WTC11 (cell line): ENCODE results near the gene DNAJC15. TPM values are rescaled to one million over a fixed set of nuclear protein-coding genes. Genes with fewer than 3 reads are reported as not detected.

Source experiments
- ATAC-seq: fragments of 200-7000 bp; cut with Tn5 transposase; 2 replicates; pipeline ENCODE4 v1.10.0; 2021; ENCODE audit warnings: mild to moderate bottlenecking, moderate library complexity
- CTCF ChIA-PET: fragments of 300-600 bp; sonication (Branson Sonifier 250); formaldehyde crosslinking; loops from one replicate; lab custom pipeline; 2021; ENCODE audit warnings: antibody characterized with exemption; lab: Charles Lee
- POLR2A ChIA-PET: fragments of 350-600 bp; sonication (Branson Sonifier 250); formaldehyde crosslinking; loops from one replicate; lab custom pipeline; 2021; ENCODE audit warnings: antibody characterized with exemption; lab: Charles Lee
- DNase-seq: peaks from one replicate; pipeline ENCODE4 v3.0.0; 2021; ENCODE audit warnings: low spot score
- H3K27ac Mint-ChIP-seq: 2 replicates; pipeline ENCODE4 v1.8.0; 2021; ENCODE audit warnings: mixed read lengths
- H3K27me3 Mint-ChIP-seq: 2 replicates; pipeline ENCODE4 v1.8.0; 2021; ENCODE audit warnings: low read depth, mild to moderate bottlenecking, moderate library complexity, mixed read lengths
- H3K36me3 Mint-ChIP-seq: 2 replicates; pipeline ENCODE4 v1.8.0; 2021; ENCODE audit warnings: mixed read lengths
- H3K4me1 Mint-ChIP-seq: 2 replicates; pipeline ENCODE4 v1.8.0; 2022; ENCODE audit warnings: mixed read lengths
- H3K4me3 Mint-ChIP-seq: 2 replicates; pipeline ENCODE4 v1.8.0; 2021; ENCODE audit warnings: mild to moderate bottlenecking, moderate library complexity, mixed read lengths
- H3K9me3 Mint-ChIP-seq: 2 replicates; pipeline ENCODE4 v1.8.0; 2021; ENCODE audit warnings: mixed read lengths
- ATF3 ChIP-seq: sonication (generic); formaldehyde crosslinking; conservative IDR thresholded peaks from 2 replicates; pipeline ENCODE4 v1.8.1; 2022; ENCODE audit warnings: mild to moderate bottlenecking, missing genetic modification reagents
- CBFB ChIP-seq: sonication (generic); formaldehyde crosslinking; IDR thresholded peaks from 2 replicates; pipeline ENCODE4 v1.8.1; 2022; ENCODE audit warnings: mild to moderate bottlenecking, low read depth, missing genetic modification reagents
- E2F5 ChIP-seq: sonication (generic); formaldehyde crosslinking; IDR thresholded peaks from 2 replicates; pipeline ENCODE4 v1.8.1; 2022; ENCODE audit warnings: mild to moderate bottlenecking, moderate library complexity, missing genetic modification reagents
- ESRRA ChIP-seq: sonication (generic); formaldehyde crosslinking; IDR thresholded peaks from 2 replicates; pipeline ENCODE4 v1.8.1; 2022; ENCODE audit warnings: mild to moderate bottlenecking, missing genetic modification reagents, borderline replicate concordance
- FOXP1 ChIP-seq: sonication (generic); formaldehyde crosslinking; IDR thresholded peaks from 2 replicates; pipeline ENCODE4 v1.8.0; 2022; ENCODE audit warnings: missing genetic modification reagents, mild to moderate bottlenecking, moderate library complexity, borderline replicate concordance
- FOXP4 ChIP-seq: sonication (generic); formaldehyde crosslinking; IDR thresholded peaks from 2 replicates; pipeline ENCODE4 v1.8.0; 2022; ENCODE audit warnings: mild to moderate bottlenecking, missing genetic modification reagents
- HMGXB4 ChIP-seq: sonication (generic); formaldehyde crosslinking; IDR thresholded peaks from 2 replicates; pipeline ENCODE4 v1.8.1; 2023; ENCODE audit warnings: mild to moderate bottlenecking, moderate library complexity, missing genetic modification reagents
- IRF2 ChIP-seq: sonication (generic); formaldehyde crosslinking; IDR thresholded peaks from 2 replicates; pipeline ENCODE4 v1.8.0; 2022; ENCODE audit warnings: low read depth, missing genetic modification reagents, borderline replicate concordance
- MAX ChIP-seq: sonication (generic); formaldehyde crosslinking; IDR thresholded peaks from 2 replicates; pipeline ENCODE4 v1.8.0; 2022; ENCODE audit warnings: mild to moderate bottlenecking, missing genetic modification reagents
- MYBL2 ChIP-seq: sonication (generic); formaldehyde crosslinking; IDR thresholded peaks from 2 replicates; pipeline ENCODE4 v1.8.1; 2023; ENCODE audit warnings: mild to moderate bottlenecking, moderate library complexity, missing genetic modification reagents
- NFYB ChIP-seq: sonication (generic); formaldehyde crosslinking; conservative IDR thresholded peaks from 2 replicates; pipeline ENCODE4 v1.8.0; 2022; ENCODE audit warnings: low read depth, missing genetic modification reagents
- PREB ChIP-seq: sonication (generic); formaldehyde crosslinking; IDR thresholded peaks from 2 replicates; pipeline ENCODE4 v1.8.1; 2022; ENCODE audit warnings: mild to moderate bottlenecking, missing genetic modification reagents, moderate library complexity, borderline replicate concordance
- RELA ChIP-seq: sonication (generic); formaldehyde crosslinking; IDR thresholded peaks from 2 replicates; pipeline ENCODE4 v1.8.1; 2022; ENCODE audit warnings: missing genetic modification reagents, mild to moderate bottlenecking, borderline replicate concordance
- TEAD4 ChIP-seq: sonication (generic); formaldehyde crosslinking; IDR thresholded peaks from 2 replicates; pipeline ENCODE4 v1.8.0; 2022; ENCODE audit warnings: mild to moderate bottlenecking, missing genetic modification reagents
- USF2 ChIP-seq: sonication (generic); formaldehyde crosslinking; IDR thresholded peaks from 2 replicates; pipeline ENCODE4 v1.8.1; 2023; ENCODE audit warnings: mild to moderate bottlenecking, missing genetic modification reagents, moderate library complexity
- ZBTB21 ChIP-seq: sonication (generic); formaldehyde crosslinking; IDR thresholded peaks from 2 replicates; pipeline ENCODE4 v1.8.1; 2023; ENCODE audit warnings: mild to moderate bottlenecking, missing genetic modification reagents, borderline replicate concordance
- ZMAT4 ChIP-seq: fragments of 250-450 bp; sonication (Bioruptor Pico); IDR thresholded peaks from 2 replicates; pipeline ENCODE4 v1.9.0; 2021; ENCODE audit warnings: mild to moderate bottlenecking
- ZNF219 ChIP-seq: sonication (generic); formaldehyde crosslinking; IDR thresholded peaks from 2 replicates; pipeline ENCODE4 v1.8.0; 2023; ENCODE audit warnings: missing genetic modification reagents, mild to moderate bottlenecking, borderline replicate concordance
- ZNF232 ChIP-seq: sonication (generic); formaldehyde crosslinking; IDR thresholded peaks from 2 replicates; pipeline ENCODE4 v1.8.0; 2022; ENCODE audit warnings: mild to moderate bottlenecking, missing genetic modification reagents
- ZNF263 ChIP-seq: sonication (generic); formaldehyde crosslinking; IDR thresholded peaks from 2 replicates; pipeline ENCODE4 v1.8.1; 2022; ENCODE audit warnings: low read depth, mild to moderate bottlenecking, moderate library complexity, missing genetic modification reagents
- ZNF317 ChIP-seq: sonication (generic); formaldehyde crosslinking; IDR thresholded peaks from 2 replicates; pipeline ENCODE4 v1.8.1; 2023; ENCODE audit warnings: low read depth, mild to moderate bottlenecking, moderate library complexity, missing genetic modification reagents, borderline replicate concordance
- ZNF416 ChIP-seq: fragments of 250-450 bp; sonication (Bioruptor Pico); IDR thresholded peaks from 2 replicates; pipeline ENCODE4 v1.9.0; 2021; ENCODE audit warnings: mild to moderate bottlenecking, inconsistent platforms
- ZNF423 ChIP-seq: fragments of 250-450 bp; sonication (Bioruptor Pico); IDR thresholded peaks from 2 replicates; pipeline ENCODE4 v2.1.2; 2022; ENCODE audit warnings: mild to moderate bottlenecking, moderate library complexity
- ZNF671 ChIP-seq: fragments of 250-450 bp; sonication (Bioruptor Pico); IDR thresholded peaks from 2 replicates; pipeline ENCODE4 v1.8.0; 2021; ENCODE audit warnings: mild to moderate bottlenecking
- total RNA-seq: library from RNA; stranded (reverse); gene quantifications from 3 replicates; pipeline ENCODE4 v1.2.3, GENCODE V29; 2021

Gene DNAJC15
- total RNA-seq, 1 experiment from 2014 or later: 12.2 TPM

GRCh38 chr13:43088093-43088511 is 64.7 kb downstream of the DNAJC15 start:
- ChIA-PET POLR2A (no interaction called here), CTCF (interaction anchor here (1.3 kb wide), 1 partner anchor 118 kb away, joined by 4 read pairs; no protein-coding TSS in a partner anchor)
- TF ChIP-seq IRF2 (CRISPR knock-in tag) (no peak), MYBL2 (no peak), ZNF423 (no peak), FOXP1 (CRISPR knock-in tag) (no peak), ZNF263 (CRISPR knock-in tag) (no peak), TEAD4 (CRISPR knock-in tag) (no peak), PREB (CRISPR knock-in tag) (no peak), NFYB (no peak), ESRRA (CRISPR knock-in tag) (no peak), ZNF232 (CRISPR knock-in tag) (no peak), E2F5 (CRISPR knock-in tag) (no peak), CBFB (no peak)
- Mint-ChIP-seq H3K27me3 (no peaks in the 10 kb centered on the region), H3K9me3 (peaks cover 13% of the 10 kb centered on the region), H3K27ac (no peak overlapping the region), H3K4me3 (no peak overlapping the region), H3K4me1 (peaks cover 10% of the 10 kb centered on the region; the same call in 1 of the 2 replicates), H3K36me3 (peaks cover 19% of the 10 kb centered on the region)
- ATAC-seq (no peak), DNase-seq (no peak)

GRCh38 chr13:43089912-43090498 is 66.6 kb downstream of the DNAJC15 start:
- Mint-ChIP-seq H3K36me3 (peaks cover 19% of the 10 kb centered on the region), H3K4me3 (no peak overlapping the region), H3K27me3 (no peaks in the 10 kb centered on the region)

GRCh38 chr13:43094901-43095300 is 71.5 kb downstream of the DNAJC15 start:
- no peak overlapping the region for H3K4me3 Mint-ChIP-seq
- ChIA-PET POLR2A (no interaction called here), CTCF (no interaction called here)
- H3K27me3 Mint-ChIP-seq: no peaks in the 10 kb centered on the region
- peaks cover under 1% of the 10 kb centered on the region; the same call in 1 of the 2 replicates for H3K9me3 Mint-ChIP-seq
- no peak overlapping the region for H3K27ac Mint-ChIP-seq
- DNase-seq (no peak), ATAC-seq (no peak)
- H3K4me1 Mint-ChIP-seq: no peaks in the 10 kb centered on the region
- H3K36me3 Mint-ChIP-seq: peaks cover 8% of the 10 kb centered on the region
- no peak for TF ChIP-seq ZNF219 (CRISPR knock-in tag)
- TF ChIP-seq ATF3 (CRISPR knock-in tag): no peak
- TF ChIP-seq ZBTB21 (CRISPR knock-in tag): no peak
- no peak for TF ChIP-seq FOXP4 (CRISPR knock-in tag)
- no peak for TF ChIP-seq ZMAT4
- TF ChIP-seq ZNF416 (CRISPR knock-in tag): no peak
- TF ChIP-seq MAX (CRISPR knock-in tag): no peak
- TF ChIP-seq ZNF671 (CRISPR knock-in tag): no peak
- no peak for TF ChIP-seq USF2 (CRISPR knock-in tag)
- no peak for TF ChIP-seq RELA (CRISPR knock-in tag)

More at GRCh38 chr13:43089912-43090498, 66.6 kb downstream of the DNAJC15 start:
- H3K27ac Mint-ChIP-seq: no peak overlapping the region
- ATAC-seq (no peak), DNase-seq (no peak)
- peaks cover 13% of the 10 kb centered on the region for H3K9me3 Mint-ChIP-seq
- TF ChIP-seq ZNF317 (CRISPR knock-in tag) (no peak), HMGXB4 (no peak)
- H3K4me1 Mint-ChIP-seq: peaks cover 10% of the 10 kb centered on the region; the same call in 1 of the 2 replicates
- ChIA-PET CTCF (no interaction called here), POLR2A (no interaction called here)
